Keratinocyte (primary cell): ENCODE data around the gene SMYD3.

ENCODE experiments used
- EZH2 ChIP-seq: IDR thresholded peaks from one replicate; pipeline ENCODE4 v1.6.1; 2012; ENCODE audit warnings: inconsistent platforms, mild to moderate bottlenecking, low read length, moderate library complexity
- TF ChIP-seq, protein P1 (sequence below), 3 experiments: IDR thresholded peaks in 1 of 3; conservative IDR thresholded peaks in 1 of 3; optimal IDR thresholded peaks in 1 of 3; 2 replicates in 2 of 3; 3 replicates in 1 of 3; pipeline versions ENCODE3 to v1.5.1; 2011; ENCODE audit warnings: low read length in 3 of 3, mild to moderate bottlenecking in 3 of 3, moderate library complexity in 2 of 3, control low read depth in 1 of 3, inconsistent platforms in 1 of 3; ENCODE audit not compliant: insufficient read depth in 2 of 3; ENCODE audit errors: extremely low read depth in 1 of 3

DNA sequence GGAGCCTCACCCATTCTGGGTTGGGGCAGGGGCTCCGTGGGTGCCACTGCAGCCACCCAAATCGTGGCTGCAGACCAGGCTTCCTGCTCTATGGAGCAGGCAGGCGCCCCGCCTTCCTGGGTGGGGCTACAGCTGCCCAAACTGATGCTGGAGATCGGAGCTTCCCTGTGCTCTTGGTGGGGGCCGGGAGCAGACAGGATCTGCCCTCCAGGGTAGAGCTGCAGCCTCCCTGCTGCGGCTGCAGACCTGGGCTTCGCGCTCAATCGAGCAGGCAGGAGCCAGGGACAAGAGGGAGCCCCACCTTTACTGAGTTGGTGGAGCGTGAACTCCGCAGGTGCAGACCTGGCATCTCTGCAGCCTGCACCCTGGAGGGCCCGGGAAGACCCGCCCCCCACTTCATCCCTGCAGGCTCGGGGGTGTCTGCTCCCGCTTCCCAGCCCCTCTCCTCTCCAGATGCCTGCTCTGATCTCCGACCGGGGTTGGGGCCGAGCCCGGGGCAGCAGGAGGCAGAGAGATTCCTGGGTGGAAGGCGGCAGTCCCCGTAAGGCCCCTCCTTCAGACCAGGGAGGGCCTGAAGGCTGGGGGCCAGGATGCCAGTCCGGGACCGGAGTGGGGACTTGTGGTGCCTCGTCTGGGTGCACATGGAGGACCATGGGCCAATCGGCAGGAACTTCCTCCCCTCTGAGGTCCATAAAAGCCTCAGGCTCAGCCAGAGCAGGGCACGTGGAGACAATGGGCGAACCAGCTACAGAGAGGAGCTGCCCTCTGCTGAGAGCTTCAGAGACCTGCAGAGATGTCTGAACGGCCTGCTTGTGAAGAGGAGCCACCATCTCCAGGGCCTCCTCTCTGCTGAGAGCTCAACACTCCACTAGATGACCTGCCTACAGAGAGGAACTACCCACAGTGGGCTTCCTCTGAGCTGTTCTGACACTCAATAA is 359.3 kb downstream of the SMYD3 start:
- no peak for TF ChIP-seq EZH2
- TF ChIP-seq, protein P1, sequence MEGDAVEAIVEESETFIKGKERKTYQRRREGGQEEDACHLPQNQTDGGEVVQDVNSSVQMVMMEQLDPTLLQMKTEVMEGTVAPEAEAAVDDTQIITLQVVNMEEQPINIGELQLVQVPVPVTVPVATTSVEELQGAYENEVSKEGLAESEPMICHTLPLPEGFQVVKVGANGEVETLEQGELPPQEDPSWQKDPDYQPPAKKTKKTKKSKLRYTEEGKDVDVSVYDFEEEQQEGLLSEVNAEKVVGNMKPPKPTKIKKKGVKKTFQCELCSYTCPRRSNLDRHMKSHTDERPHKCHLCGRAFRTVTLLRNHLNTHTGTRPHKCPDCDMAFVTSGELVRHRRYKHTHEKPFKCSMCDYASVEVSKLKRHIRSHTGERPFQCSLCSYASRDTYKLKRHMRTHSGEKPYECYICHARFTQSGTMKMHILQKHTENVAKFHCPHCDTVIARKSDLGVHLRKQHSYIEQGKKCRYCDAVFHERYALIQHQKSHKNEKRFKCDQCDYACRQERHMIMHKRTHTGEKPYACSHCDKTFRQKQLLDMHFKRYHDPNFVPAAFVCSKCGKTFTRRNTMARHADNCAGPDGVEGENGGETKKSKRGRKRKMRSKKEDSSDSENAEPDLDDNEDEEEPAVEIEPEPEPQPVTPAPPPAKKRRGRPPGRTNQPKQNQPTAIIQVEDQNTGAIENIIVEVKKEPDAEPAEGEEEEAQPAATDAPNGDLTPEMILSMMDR (optimal IDR thresholded peaks at IDR 0.05 in 1 of 3, IDR thresholded peaks at IDR 0.05 in 1 of 3, conservative IDR thresholded peaks at IDR 0.05 in 1 of 3; ENCODE audit: extremely low read depth in 1 of 3, insufficient read depth in 2 of 3, low read length in 3 of 3), result no peak
